ENCODE data around the gene PLCXD3. TPM values are rescaled to one million over a fixed set of nuclear protein-coding genes. Genes with fewer than 3 reads are reported as not detected.

Gene PLCXD3, protein sequence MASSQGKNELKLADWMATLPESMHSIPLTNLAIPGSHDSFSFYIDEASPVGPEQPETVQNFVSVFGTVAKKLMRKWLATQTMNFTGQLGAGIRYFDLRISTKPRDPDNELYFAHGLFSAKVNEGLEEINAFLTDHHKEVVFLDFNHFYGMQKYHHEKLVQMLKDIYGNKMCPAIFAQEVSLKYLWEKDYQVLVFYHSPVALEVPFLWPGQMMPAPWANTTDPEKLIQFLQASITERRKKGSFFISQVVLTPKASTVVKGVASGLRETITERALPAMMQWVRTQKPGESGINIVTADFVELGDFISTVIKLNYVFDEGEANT
- polyA plus RNA-seq (2012; ENCODE audit: missing spikeins) = not detected

DNA sequence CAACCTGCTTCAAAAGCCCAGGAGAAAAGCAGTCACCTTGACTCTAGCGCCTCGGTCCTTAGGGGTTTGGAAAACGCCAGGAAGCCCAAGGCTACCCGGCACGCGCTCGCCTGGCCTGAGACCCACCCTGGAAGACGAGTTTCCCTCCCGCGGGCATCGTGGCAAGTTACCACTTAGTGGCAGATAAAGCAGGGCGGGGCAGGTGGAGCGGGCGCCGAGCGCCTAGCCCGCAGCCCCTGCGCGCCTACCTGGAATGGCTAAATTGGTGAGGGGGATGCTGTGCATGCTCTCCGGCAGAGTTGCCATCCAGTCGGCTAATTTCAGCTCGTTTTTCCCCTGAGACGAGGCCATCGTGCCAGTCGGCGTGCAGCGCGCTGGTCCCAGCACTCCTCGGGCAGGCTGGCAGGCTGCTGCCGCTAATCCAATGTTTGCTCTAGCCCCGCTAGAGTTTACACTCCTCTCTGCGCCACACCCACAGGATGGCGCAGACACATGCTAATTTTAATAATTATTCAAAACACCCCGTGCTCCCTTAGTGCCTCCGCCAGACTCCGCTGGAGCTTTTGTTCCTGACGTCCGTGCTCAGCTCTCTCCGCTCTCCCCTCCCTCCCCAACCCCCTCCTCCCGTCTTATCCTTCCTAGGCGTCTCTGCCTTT lies at the start of gene PLCXD3:
PLCXD3 (minus strand) TSS at position 426 of the 656 bp plus-strand sequence; CDS start at position 351, 75 bp downstream.
- TF ChIP-seq POLR2AphosphoS5 (IDR thresholded peaks at IDR 0.05; ENCODE audit: low read depth, low read length) (no peak), POLR2A (IDR thresholded peaks at IDR 0.05; ENCODE audit: low read depth, low read length) (no peak), TAF1 (IDR thresholded peaks at IDR 0.05; ENCODE audit: borderline replicate concordance, low read depth, low read length) (no peak)
- DNase-seq (ENCODE audit: insufficient read length) (no peak), FAIRE-seq (no peak)

DNA sequence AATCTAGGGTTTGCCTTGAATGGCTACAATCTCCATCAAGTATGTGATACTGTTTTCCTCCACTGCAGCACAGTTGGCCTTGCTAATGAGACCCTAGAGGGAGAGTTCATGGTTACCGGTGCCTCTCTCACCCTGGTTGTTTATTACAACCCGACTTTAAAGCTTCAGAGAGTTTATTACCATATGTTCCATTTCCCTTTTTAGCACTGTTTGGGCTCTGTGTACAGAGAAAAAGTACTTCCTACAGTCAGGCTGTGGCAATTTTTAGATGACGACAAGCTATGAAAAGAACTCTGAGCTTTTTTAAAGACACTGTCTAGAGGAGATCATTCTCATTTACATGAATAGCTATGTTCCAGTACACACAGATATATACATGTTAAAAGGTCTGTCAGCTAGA lies 48.8 kb upstream of the PLCXD3 start:
- FAIRE-seq = no peak
- DNase-seq (ENCODE audit: insufficient read length) = no peak
- no peak for TF ChIP-seq POLR2A (IDR thresholded peaks at IDR 0.05; ENCODE audit: low read depth, low read length)
- no peak for TF ChIP-seq TAF1 (IDR thresholded peaks at IDR 0.05; ENCODE audit: borderline replicate concordance, low read depth, low read length)
- no peak for TF ChIP-seq POLR2AphosphoS5 (IDR thresholded peaks at IDR 0.05; ENCODE audit: low read depth, low read length)

DNA sequence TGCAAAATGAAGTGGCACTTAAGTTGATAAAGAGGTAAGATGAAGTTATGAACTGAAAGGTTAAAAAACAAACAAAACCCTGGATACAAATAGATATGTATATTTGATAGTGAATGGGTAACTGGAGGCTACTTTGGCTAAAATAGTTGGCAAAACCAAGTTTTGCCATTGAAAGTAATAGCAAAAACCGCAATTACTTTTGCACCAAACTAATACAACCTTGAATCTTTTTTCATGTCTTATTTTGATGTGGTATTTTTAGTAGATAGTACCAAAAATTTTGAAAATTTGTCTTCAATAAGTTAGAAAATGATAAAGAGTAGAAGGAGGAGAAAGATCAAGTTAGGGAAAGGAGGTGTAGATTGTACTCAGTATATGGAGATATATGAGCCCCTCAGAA lies 47.9 kb upstream of the PLCXD3 start:
- DNase-seq (ENCODE audit: insufficient read length) (no peak), FAIRE-seq (no peak)
- no peak for TF ChIP-seq POLR2AphosphoS5 (IDR thresholded peaks at IDR 0.05; ENCODE audit: low read depth, low read length)
- TF ChIP-seq POLR2A (IDR thresholded peaks at IDR 0.05; ENCODE audit: low read depth, low read length) = no peak
- TF ChIP-seq TAF1 (IDR thresholded peaks at IDR 0.05; ENCODE audit: borderline replicate concordance, low read depth, low read length) = no peak

DNA sequence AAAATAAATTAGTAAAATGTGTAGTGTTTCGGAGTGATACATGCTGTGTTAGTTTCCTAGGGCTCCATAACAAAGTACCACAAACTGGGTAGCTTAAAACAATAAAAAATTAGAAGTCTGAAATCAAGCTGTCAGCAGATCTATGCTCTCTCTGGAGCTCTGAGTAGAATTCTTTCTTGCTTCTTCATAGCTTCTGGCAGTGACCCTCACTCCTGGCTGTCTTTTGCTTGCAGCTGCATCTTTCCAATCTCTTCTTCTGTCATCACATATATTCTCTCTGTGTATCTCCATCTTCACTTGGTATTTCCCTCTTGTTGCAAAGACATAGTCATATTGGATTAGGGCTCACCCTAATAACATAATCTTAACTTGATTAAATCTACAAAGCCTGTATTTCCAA lies 37.6 kb upstream of the PLCXD3 start:
- no peak for TF ChIP-seq TAF1 (IDR thresholded peaks at IDR 0.05; ENCODE audit: borderline replicate concordance, low read depth, low read length)
- no peak for TF ChIP-seq POLR2A (IDR thresholded peaks at IDR 0.05; ENCODE audit: low read depth, low read length)
- no peak for TF ChIP-seq POLR2AphosphoS5 (IDR thresholded peaks at IDR 0.05; ENCODE audit: low read depth, low read length)
- DNase-seq (ENCODE audit: insufficient read length) (no peak), FAIRE-seq (no peak)

DNA sequence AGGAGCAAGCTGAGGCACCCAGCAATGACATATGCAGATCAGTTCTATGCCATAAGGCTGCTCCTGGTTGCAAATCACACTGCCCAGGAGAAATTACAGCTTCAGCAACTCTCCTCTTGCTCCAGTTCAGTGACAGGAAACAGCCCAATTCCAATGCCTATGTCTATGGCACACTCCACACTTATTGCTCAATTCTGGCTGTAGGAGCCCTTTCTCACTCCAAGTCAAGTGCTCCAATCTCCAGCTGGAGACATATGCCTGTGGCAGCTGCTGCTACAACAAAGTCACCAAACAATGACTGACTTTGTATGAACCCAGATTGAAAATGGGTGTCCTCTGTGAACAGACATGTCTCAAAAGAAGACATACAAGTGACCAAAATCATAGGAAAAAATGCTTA lies 31.8 kb upstream of the PLCXD3 start:
- TF ChIP-seq POLR2A (IDR thresholded peaks at IDR 0.05; ENCODE audit: low read depth, low read length) = no peak
- TF ChIP-seq POLR2AphosphoS5 (IDR thresholded peaks at IDR 0.05; ENCODE audit: low read depth, low read length) = no peak
- TF ChIP-seq TAF1 (IDR thresholded peaks at IDR 0.05; ENCODE audit: borderline replicate concordance, low read depth, low read length) = no peak
- no peak for DNase-seq (ENCODE audit: insufficient read length)
- FAIRE-seq = no peak

DNA sequence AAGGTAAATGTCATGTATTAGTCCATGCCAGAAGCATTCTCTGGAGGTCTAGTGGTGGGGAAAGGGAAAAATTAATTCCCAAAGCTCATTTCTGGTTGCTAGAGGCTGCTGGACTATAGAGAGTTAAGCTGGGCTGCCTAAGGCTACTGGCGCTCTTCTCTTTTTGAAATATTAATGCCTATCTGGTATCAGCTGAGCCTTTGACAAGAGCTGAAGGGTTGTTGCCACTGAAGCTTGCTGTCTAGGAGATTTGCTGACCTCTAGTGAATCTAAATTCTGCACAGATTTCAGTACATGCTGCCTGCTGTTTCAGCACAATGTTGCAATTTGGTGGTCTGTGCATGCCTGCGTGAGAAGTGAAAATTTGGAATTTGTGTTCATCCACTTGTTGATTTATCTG lies 29.1 kb upstream of the PLCXD3 start:
- DNase-seq (ENCODE audit: insufficient read length) = no peak
- TF ChIP-seq POLR2AphosphoS5 (IDR thresholded peaks at IDR 0.05; ENCODE audit: low read depth, low read length) (no peak), TAF1 (IDR thresholded peaks at IDR 0.05; ENCODE audit: borderline replicate concordance, low read depth, low read length) (no peak), POLR2A (IDR thresholded peaks at IDR 0.05; ENCODE audit: low read depth, low read length) (no peak)
- FAIRE-seq = no peak

DNA sequence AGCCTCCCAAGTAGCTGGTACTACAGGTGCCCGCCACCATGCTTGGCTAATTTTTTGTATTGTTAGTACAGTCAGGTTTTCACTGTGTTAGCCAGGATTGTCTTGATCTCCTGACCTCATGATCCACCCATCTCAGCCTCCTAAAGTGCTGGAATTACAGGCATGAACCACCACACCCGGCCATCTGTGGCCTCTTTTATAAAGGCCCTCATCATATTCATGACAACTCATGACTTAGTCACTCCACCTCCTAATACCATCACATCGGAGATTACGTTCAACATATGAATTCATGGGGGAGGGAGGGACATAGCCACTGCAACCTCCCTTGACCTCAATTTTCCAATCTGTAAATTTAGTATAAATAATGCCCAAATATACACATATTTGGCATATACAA lies 27.2 kb upstream of the PLCXD3 start:
- FAIRE-seq = no peak
- DNase-seq (ENCODE audit: insufficient read length) = no peak
- TF ChIP-seq POLR2AphosphoS5 (IDR thresholded peaks at IDR 0.05; ENCODE audit: low read depth, low read length) (no peak), TAF1 (IDR thresholded peaks at IDR 0.05; ENCODE audit: borderline replicate concordance, low read depth, low read length) (no peak), POLR2A (IDR thresholded peaks at IDR 0.05; ENCODE audit: low read depth, low read length) (no peak)

DNA sequence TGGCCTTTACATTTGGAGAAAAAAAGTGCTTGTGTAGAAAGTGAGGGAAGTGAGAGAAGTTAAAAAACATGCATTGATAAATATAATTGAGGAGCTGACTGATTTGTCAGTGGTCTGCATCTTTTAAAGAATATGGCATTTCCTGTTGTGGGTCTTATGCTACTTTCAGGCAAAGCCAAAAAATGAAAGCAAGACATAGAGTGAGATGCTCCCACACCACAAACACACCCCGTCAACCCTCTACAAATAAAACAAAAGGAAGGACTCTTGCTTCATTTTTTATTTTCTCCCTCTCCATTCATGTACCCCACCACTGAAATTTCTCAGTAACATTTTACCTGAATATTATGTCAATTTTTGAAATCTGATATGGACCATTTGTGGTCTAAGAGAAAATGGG lies 22.1 kb upstream of the PLCXD3 start:
- no peak for DNase-seq (ENCODE audit: insufficient read length)
- no peak for FAIRE-seq
- no peak for TF ChIP-seq POLR2AphosphoS5 (IDR thresholded peaks at IDR 0.05; ENCODE audit: low read depth, low read length)
- TF ChIP-seq TAF1 (IDR thresholded peaks at IDR 0.05; ENCODE audit: borderline replicate concordance, low read depth, low read length) = no peak
- no peak for TF ChIP-seq POLR2A (IDR thresholded peaks at IDR 0.05; ENCODE audit: low read depth, low read length)

DNA sequence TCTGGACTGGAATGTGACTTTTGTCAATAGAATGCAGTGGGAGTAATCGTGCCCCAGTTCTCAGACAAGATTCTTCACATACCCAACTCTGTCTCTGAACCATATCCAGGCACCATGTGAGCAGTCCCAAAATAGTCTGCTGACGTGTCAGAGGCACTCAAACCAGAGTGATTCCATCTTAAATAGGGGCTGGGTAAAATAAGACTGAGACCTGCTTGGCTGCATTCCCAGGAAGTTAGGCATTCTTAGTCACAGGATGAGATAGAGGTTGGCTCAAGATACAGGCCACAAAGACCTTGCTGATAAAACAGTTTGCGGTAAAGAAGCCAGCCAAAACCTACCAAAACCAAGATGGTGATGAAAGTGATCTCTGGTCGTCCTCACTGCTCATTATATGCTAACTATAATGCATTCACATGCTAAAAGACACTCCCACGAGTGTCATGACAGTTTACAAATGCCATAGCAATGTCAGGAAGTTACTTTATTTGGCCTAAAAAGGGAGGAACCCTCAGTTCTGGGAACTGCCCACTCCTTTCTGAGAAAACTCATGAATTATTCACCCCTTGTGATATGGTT lies 16.9 kb upstream of the PLCXD3 start:
- DNase-seq (ENCODE audit: insufficient read length) = no peak
- TF ChIP-seq TAF1 (IDR thresholded peaks at IDR 0.05; ENCODE audit: borderline replicate concordance, low read depth, low read length) (no peak), POLR2A (IDR thresholded peaks at IDR 0.05; ENCODE audit: low read depth, low read length) (no peak), POLR2AphosphoS5 (IDR thresholded peaks at IDR 0.05; ENCODE audit: low read depth, low read length) (no peak)
- no peak for FAIRE-seq

DNA sequence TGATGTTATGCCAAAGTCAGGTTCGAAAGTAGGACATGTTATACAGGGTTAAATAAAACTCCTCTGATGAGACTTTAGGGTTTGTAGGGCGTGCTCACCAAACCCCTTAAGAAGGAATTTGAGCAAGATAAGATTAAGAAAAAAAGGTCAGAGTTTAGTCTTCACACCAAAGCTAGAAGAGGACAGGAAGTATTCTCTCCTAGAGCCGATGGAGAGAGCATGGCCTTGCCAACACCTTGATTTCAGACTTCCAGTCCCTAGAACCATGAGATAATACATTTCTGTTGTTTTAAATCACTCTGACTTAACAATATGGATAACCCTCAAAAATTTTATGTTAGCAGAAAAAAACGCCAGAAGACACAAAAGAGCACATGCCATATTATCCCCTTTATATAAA lies 16.3 kb upstream of the PLCXD3 start:
- TF ChIP-seq POLR2A (IDR thresholded peaks at IDR 0.05; ENCODE audit: low read depth, low read length) = no peak
- no peak for TF ChIP-seq TAF1 (IDR thresholded peaks at IDR 0.05; ENCODE audit: borderline replicate concordance, low read depth, low read length)
- TF ChIP-seq POLR2AphosphoS5 (IDR thresholded peaks at IDR 0.05; ENCODE audit: low read depth, low read length) = no peak
- no peak for FAIRE-seq
- no peak for DNase-seq (ENCODE audit: insufficient read length)

DNA sequence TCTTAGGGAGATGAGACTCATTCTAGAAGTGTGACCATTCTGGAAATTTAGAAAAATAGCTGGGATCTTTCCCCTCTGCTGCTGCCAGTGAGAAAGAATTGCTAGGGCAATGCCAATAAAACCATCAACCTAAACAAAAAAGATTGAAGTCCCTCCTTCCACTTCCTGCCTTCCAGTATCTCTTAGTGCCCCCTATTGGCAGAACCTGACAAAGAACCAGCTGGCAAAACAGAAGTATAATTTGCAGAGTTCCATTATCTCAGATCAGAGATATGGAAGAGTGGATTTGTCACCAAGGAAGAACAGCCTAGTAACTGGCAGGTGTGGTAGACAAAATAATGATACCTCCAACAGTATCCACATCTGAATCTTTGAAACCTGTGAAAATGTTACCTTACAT lies 13.8 kb upstream of the PLCXD3 start:
- DNase-seq (ENCODE audit: insufficient read length) = no peak
- TF ChIP-seq POLR2AphosphoS5 (IDR thresholded peaks at IDR 0.05; ENCODE audit: low read depth, low read length) (no peak), TAF1 (IDR thresholded peaks at IDR 0.05; ENCODE audit: borderline replicate concordance, low read depth, low read length) (no peak), POLR2A (IDR thresholded peaks at IDR 0.05; ENCODE audit: low read depth, low read length) (no peak)
- no peak for FAIRE-seq

Data from GM12892 (cell line).